ENCODE results near the gene CRYGN. TPM values are rescaled to one million over a fixed set of nuclear protein-coding genes. Genes with fewer than 3 reads are reported as not detected.

Gene CRYGN
- total RNA-seq, 1 experiment from 2014 or later = 0.07 TPM

- DNase-seq (ENCODE audit: extremely low read depth, low read depth) = no peak
Observed at GRCh38 chr7:151393031-151393977, 46.6 kb downstream of the CRYGN start.

- DNase-seq (ENCODE audit: extremely low read depth, low read depth) = no peak
Observed at GRCh38 chr7:151392426-151392825, 47.5 kb downstream of the CRYGN start.

DNA sequence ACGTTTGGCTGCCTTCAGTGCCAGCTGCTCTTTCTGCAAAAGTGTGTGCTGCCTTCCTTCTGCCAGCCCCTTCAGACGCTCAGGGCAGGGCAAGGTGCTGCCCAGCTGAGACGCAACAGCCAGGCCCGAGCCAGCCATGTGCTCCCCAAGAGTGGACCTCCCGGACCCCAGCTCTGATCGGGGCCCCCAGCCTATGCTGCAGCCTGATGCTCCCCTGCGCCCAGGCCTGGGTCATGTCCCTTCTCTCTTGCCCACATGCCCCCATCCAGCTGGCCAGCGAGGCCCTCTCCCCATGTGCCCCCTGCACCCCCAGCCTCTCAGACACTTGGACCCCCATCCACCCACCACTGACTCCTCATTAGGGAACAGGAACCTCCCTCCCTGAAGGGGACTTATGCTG, 47.9 kb downstream of the CRYGN start:
- no peak for DNase-seq (ENCODE audit: extremely low read depth, low read depth)

GRCh38 chr7:151391358-151391730, 48.6 kb downstream of the CRYGN start:
- DNase-seq (ENCODE audit: extremely low read depth, low read depth) = no peak

- no peak for DNase-seq (ENCODE audit: extremely low read depth, low read depth)
Observed at GRCh38 chr7:151390598-151391357, 49.2 kb downstream of the CRYGN start.

DNA sequence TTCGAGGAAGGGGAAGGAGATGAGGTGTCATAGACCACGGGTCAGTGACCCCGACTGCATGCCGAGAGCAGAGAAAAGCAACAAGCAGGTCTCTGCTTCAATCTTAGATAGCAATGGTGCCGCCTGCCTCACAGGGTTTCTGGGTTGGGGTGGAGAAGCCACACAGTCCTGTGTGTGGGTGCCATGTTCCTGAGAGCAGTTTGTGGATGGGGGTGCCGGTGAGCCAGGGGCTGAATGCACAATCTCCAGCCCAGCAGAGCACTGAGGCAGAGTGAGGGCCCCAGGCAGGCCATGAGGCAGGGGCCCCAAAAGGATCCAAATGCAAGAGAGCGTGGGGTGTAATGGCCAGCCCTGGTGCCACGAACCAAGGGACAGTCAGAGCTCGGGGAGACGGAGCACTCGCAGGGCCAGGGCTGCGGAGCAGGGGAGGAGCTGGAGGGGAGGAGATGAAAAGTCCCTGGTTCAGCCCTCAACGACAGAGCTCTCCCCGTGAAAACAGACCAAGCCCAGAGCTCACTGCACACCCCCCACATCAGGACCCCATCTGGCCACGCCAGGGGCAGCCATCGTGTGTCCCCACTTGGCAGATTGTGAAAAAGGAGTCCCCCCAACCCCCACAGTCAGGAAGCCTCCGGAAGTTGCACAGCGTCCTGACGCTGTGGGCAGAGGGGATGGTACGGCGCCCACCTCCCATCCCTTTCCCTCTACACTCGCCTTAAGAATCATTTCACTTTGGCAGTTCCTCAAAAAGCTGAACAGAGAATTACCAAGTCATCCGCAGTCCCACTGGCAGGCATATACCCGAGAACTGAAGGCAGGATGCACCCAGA, 50.0 kb downstream of the CRYGN start:
- no peak for DNase-seq (ENCODE audit: extremely low read depth, low read depth)

DNA sequence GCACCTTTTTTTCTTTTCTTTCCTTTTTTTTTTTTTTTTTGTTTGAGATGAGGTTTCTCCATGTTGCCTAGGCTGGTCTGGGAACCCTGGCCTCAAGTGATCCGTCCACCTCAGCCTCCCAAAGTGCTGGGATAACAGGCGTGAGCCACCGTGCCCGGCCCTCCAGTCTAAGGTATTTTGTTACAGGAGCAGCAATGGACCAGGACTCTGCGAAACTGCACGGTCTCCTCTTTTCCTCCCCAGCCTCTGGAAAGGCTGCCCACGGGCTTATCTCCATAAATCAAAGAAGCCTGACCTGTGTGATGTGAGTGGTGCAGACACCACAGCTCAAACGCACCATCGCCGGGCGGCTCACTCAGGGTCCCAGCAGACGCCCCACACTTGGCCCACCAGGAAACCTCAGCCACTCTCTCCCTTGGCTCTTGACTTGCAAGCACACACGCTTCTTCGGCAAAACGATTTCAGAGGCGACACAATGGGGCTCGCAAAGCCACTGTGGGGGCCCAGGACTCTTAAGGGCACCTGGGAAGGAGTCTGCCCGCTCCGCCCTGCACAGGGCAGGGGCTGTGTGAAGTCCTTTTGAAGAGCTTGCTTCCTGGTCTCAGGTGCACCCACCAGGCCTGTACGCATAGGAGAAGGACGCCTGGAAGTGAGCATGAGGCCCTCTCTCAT, 50.7 kb downstream of the CRYGN start:
- DNase-seq (ENCODE audit: extremely low read depth, low read depth) = no peak

- no peak for DNase-seq (ENCODE audit: extremely low read depth, low read depth)
Observed at GRCh38 chr7:151388430-151388829, 51.5 kb downstream of the CRYGN start.

GRCh38 chr7:151388007-151388297, 52.0 kb downstream of the CRYGN start:
- no peak for DNase-seq (ENCODE audit: extremely low read depth, low read depth)

DNA sequence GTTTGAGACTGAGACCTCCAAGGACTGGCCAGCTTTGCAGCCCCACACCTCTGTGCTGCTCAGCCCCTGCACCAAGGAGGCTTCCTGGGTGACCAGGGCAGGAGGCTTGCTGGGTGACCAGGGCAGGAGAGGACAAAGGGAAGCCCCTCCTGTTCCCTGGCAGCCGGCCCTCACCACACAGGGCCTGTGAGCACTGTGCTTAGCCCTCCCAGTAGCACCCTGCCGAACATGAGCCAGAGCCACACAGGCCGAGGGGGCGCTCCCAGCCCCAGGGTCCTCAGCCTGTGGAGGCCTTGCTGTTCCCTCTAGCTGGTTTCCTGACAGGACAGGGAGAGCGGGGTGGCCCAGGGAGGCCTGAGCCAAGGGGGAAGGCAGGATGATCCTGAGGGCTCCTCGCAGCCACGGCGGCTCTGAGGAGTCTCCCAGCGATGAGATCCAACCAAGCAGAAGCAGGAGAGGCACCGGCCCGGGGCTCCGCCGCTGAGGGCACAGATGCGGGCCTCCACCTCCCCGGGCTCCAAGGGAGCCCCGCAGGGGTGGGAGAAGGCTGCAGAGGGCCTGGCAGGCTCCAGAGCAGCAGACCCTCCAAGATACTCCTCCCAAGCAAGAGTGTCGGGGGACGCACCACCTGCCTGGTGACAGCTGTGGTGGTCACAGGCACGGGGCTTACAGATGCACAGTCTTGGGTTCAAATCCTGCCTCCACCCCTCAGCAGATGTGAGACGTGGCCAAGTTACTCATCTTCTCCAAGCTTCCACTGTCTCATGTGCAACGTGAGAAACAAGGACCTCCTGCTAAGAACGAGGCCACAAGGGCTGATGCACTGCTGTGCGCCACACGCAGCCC, 52.6 kb downstream of the CRYGN start:
- DNase-seq (ENCODE audit: extremely low read depth, low read depth) = no peak

- no peak for DNase-seq (ENCODE audit: extremely low read depth, low read depth)
Observed at GRCh38 chr7:151386301-151387160, 53.4 kb downstream of the CRYGN start.

DNA sequence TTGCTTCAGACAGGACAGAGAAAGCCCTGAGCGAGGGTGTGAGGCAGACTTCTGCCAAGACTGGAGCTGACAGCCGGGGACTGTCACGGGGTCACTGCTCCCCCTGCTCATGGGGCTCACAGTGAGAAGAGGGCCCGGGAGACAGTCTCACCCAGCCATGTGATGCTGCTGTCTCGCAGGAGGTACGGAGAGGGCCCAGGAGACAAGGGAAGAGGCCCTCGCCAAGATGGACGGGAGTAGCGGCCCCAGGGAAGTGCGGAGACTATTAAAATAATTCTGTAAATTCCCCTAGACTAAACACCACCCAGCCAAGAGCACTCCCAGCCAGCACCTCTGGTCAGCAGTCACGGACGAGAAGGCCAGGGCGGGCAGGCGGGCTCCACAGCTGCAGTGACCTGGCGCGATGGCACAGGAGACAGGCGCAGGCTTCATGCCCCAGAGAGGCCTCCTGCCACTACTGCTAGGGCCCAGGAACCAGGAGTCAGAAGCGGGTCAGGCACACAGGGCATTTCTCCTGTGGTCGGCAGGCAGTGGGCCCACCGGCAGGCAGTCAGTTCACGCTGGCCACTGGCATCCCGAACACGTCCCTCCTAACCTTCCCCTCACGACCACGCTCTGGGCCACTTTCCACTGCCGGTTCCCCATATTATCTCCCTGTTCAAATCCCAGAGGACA, 54.2 kb downstream of the CRYGN start:
- no peak for DNase-seq (ENCODE audit: extremely low read depth, low read depth)

GRCh38 chr7:151384776-151385625, 54.9 kb downstream of the CRYGN start:
- DNase-seq (ENCODE audit: extremely low read depth, low read depth) = no peak

DNA sequence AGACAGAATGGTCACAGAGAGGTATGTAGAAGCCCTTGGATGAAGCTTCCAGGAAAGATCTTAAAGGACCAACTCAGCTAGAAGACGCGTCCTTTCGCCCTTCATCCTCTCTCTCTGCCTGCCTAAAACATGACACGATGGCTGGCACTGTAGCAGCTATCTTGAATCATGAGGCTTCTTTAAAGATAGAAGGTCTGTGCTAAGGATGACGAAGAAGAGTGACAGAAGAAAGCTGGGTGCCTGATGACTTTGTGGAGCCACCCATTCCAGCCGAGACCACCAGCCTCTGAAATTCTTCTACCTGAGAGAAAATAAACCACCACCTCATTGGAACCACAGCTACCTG, 55.6 kb downstream of the CRYGN start:
- no peak for DNase-seq (ENCODE audit: extremely low read depth, low read depth)

- DNase-seq (ENCODE audit: extremely low read depth, low read depth) = no peak
Observed at GRCh38 chr7:151383638-151384351, 56.1 kb downstream of the CRYGN start.

DNA sequence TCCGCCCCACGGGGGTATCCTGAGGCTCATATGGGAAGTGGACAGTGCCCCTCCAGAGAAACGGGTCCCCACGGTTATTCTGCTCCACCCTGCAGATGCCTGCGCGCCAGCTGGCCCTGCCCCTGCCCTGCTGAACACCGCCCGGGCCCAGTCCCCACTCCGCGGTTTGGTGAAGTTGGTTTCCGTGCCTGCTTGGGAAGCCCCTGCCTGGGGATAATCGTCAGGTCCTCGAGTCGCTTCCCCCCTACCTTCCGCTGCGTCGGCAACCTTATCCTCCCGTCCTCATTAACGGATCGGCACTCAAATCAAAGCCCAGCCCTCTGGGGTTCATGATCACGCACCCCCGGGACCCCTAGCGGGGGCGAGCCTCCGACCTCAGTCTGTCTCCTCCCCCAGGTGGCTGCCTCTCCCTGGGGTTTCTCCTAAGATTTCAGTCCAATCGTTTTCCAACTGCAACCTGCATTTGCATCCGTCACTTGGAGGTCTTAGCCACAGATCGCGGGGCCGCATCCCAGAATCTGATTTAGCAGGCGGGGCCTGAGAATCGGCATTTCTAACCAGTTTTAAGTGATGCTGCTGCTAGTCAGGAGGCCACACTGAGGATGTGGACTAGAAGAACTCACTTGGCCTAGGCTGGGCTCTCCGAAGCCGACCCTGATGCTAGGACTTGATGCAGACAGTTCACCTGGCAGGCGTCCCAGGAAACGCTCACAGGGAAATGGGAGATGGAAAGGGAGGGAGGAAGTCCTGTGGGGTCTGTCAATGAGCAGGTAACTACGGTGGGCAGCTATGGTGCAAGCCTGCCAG, 57.7 kb downstream of the CRYGN start:
- DNase-seq (ENCODE audit: extremely low read depth, low read depth) = no peak
